Measurements from ENCODE around the gene VWA8.
"Not testable (repeated sequence)": the region's sequence is repeated elsewhere in the genome, so short reads cannot be mapped to it uniquely, and the experiment has no call there.

The VWA8 gene

GRCh38 chr13:41644742-41645141, 316.2 kb downstream of the VWA8 start:
- DNase-seq (ENCODE audit: low spot score), result no peak

DNA sequence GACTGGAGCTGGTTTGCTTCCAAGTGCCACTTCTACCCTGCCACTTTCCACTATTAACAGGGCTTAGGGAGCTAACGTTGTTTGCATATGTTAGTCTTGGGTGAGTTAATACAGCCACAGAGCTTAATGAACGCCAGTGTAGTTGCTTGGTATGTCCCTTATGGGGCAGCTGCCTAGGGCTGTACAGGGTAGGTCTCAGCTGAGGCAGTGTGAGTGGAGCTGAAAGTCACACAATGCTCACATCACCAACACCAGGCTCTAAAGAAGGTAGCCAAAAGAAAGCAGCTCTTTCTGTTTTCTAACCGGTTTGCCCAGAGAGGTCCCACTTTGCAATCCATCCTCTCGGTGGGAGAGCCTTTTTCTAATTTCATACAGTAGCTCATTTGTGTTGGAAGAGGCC, 317.4 kb downstream of the VWA8 start:
- no peak for DNase-seq (ENCODE audit: low spot score)

DNA sequence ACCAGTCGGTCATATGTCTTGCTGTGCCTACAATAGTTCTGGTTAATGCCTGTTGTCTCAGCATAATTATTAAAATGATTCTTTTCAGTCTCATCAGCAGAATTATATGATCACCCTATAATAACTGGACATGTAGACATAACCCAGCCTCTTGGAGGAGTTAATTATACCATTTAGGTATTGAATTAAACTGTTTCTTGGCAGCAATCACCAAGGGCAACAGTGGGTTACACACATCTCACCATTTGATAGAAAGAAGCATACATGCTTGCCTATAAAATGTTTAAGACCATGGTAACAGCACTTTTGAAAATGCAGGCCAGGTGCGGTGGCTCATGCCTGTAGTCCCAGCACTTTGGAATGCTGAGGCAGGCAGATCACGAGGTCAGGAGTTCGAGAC, 318.9 kb downstream of the VWA8 start:
- no peak for DNase-seq (ENCODE audit: low spot score)

GRCh38 chr13:41641429-41641828, 319.5 kb downstream of the VWA8 start:
- no peak for DNase-seq (ENCODE audit: low spot score)

GRCh38 chr13:41639955-41640780, 320.7 kb downstream of the VWA8 start:
- no peak for DNase-seq (ENCODE audit: low spot score)

DNA sequence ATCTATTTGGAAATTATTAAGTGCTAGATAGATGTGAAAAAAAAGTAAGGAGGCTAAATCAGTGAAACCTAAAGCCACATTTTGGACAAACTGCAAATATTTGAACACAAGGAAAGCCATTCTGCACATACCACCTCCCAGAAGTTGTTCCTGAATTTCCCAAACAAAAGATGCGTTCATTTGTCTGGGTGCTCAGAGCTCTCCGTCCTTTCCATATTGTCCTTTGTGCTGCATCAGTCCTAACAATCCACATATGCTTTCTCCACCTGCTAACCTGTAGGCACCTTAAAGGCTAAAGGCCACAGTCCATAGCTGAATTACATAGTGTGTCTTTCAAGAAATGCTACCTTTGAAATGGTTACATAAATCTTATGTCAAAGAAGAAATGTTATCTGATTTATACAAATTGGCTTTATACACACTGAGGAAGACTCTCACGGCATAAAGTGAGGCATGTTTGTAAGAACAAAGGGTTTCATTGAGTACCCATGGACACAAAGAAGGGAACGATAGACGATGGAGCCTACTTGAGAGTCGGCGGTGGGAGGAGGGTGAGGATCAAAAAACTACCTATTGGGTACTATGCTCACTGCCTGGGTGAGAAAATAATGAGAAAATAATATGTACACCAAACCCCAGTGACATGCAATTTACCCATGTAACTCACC, 321.5 kb downstream of the VWA8 start:
- no peak for DNase-seq (ENCODE audit: low spot score)

- DNase-seq (ENCODE audit: low spot score), result no peak
Observed at GRCh38 chr13:41637586-41637985, 323.3 kb downstream of the VWA8 start.

DNA sequence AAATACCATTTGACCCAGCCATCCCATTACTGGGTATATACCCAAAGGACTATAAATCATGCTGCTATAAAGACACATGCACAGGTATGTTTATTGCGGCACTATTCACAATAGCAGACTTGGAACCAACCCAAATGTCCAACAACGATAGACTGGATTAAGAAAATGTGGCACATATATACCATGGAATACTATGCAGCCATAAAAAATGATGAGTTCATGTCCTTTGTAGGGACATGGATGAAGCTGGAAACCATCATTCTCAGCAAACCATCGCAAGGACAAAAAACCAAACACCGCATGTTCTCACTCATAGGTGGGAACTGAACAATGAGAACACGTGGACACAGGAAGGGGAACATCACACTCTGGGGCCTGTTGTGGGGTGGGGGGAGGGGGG, 323.9 kb downstream of the VWA8 start:
- DNase-seq (ENCODE audit: low spot score), result not testable (repeated sequence)

- DNase-seq (ENCODE audit: low spot score), result not testable (repeated sequence)
Observed at GRCh38 chr13:41636590-41636989, 324.3 kb downstream of the VWA8 start.

GRCh38 chr13:41634407-41634806, 326.5 kb downstream of the VWA8 start:
- no peak for DNase-seq (ENCODE audit: low spot score)

- no peak for DNase-seq (ENCODE audit: low spot score)
Observed at GRCh38 chr13:41633776-41634175, 327.1 kb downstream of the VWA8 start.

- DNase-seq (ENCODE audit: low spot score), result no peak
Observed at GRCh38 chr13:41631296-41631965, 329.5 kb downstream of the VWA8 start.

DNA sequence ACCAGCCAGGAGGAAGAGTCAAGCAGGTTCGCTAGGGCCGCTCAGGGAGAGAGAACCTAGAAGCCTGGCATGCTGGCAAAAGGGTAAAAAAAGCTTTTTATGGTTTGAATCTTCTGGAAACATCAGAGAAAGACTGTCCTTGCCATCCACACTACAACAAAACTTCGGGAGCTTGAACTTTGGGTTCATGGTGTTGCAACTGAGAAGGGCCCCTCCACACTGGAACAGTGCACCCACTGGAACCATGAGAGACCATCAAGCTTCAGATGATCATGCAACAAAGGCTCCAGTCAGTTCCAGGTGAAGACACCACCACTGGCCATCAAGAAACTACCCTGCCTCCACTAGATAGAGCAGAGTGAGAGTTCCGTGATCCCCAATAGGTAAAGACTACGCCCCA, 333.5 kb downstream of the VWA8 start:
- DNase-seq (ENCODE audit: low spot score), result no peak

GRCh38 chr13:41624041-41624440, 336.9 kb downstream of the VWA8 start:
- no peak for DNase-seq (ENCODE audit: low spot score)

GRCh38 chr13:41622432-41623429, 338.2 kb downstream of the VWA8 start:
- DNase-seq (ENCODE audit: low spot score), result no peak

DNA sequence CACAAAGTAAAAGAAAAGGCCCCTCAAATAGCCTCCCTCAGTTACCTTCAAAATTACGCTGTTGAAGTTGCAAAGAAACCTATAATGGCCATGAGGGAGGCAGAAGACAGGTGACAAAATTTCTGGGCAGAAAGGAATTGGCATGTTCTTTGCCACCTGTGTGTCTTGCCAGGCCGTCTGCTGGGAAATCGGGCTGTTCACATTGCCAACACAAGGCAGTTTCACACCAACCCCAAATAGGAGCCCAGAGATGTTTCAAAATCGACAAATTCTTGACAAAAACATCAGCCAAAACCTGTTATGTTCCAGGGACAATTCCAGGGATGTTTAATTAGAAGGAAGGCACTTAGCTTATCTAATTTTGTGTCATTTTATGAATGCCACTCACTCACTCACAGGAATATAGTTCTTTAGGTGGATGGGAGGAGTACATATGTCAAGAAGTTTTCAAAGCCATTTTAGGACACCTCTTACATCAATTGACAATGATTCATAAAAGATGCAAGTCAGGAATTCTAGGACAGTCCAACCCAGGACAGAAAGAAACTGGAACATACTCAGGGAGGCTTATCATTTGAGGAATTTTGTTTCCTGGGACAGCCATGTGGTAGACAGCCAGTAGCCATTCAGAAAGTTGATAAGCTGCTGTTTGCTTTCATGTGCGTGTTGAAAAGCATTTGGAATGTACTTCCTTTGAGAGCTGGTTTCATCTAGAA, 339.0 kb downstream of the VWA8 start:
- no peak for DNase-seq (ENCODE audit: low spot score)

DNA sequence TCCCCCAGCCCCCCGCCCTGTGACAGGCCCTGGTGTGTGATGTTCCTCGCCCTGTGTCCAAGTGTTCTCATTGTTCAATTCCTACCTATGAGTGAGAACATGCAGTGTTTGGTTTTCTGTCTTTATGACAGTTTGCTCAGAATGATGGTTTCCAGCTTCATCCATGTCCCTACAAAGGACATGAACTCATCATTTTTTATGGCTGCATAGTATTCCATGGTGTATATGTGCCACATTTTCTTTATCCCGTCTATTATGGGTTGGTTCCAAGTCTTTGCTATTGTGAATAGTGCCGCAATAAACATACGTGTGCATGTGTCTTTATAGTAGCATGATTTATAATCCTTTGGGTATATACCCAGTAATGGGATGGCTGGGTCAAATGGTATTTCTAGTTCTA, 343.3 kb downstream of the VWA8 start:
- DNase-seq (ENCODE audit: low spot score), result not testable (repeated sequence)

DNA sequence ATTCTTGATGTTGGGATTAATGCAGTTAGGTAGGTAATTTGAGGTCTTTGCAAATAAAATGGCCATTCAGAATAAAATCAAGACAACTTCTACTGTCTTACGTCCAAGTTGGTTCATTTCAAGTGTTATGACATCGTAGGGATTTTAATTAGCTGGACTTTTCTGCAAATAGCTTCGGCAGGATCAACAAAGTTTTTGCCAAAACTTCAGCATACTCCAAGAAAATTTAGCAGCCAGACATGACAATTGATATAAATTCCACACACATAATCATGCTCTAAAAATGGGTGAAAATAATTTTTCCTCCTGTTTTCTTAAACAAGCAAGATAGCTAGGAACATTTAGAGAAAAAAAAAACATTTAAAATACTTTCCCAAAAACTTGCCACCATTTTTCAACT, 344.8 kb downstream of the VWA8 start:
- DNase-seq (ENCODE audit: low spot score), result no peak

- DNase-seq (ENCODE audit: low spot score), result no peak
Observed at GRCh38 chr13:41615528-41615855, 345.4 kb downstream of the VWA8 start.

DNA sequence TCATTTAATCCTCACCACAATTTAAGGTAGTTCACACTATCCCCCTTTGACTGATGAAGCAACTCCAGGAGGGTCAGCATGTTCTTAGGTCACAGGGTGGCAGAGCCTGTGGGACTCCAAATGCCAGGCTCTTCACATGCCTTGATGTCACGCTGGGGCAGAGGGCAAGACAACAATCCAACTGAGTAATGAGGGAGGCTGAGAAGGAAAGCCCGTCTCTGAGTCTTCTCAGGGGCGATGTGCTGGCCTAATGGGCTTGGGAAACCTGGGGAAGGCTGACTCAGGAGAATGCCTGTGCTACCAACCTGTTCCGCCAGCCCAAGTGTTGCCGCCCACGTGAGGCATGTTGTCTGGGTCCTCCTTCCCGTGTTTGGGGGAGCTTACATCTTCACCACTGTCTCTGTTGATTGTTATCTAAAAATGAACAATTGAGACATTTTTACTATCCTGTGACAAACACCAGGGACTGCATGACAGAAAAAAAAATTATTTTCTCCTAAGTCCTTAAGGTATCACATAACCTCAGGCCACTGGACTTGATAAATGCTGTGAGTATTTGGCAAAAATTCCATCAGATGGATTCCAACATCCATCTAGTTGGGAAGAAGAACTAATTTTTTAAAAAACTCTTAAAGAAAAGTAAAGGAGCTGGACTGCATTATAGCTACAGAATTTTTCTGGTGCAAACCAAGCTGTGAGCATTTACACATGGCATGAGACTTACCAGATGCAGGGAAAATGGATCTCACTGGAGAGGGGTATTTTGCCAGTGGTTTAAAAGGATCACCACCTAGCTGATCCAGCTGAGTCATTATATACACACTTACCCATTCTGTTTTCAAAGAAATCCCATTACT, 346.0 kb downstream of the VWA8 start:
- DNase-seq (ENCODE audit: low spot score), result no peak

All from CD4-positive, alpha-beta T cell treated with Interleukin-6 at 100 ng/mL for 8 hours (primary cell).